ENCODE results near the gene KIAA1217.
"Not testable (repeated sequence)": the region's sequence is repeated elsewhere in the genome, so short reads cannot be mapped to it uniquely, and the experiment has no call there.

KIAA1217 gene

DNA sequence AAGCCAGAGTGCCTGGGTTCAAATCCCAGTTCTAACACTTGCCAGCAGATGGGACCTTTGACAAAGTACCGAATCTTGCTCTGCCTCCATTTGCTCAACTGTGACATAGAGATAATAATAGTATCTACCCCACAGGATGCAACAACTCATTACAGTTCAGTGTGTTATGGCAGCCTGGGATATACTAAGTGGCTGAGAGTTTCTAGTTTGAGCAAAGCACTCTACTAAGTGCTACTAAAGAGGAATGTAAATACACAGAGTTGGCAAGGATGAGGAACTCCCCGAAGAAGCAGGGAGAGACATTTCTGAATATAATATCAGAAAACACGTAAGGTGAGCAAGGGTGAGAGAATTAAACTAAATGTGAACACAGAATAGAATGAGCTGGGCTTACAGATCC, 271.5 kb downstream of the KIAA1217 start:
- H3K9ac ChIP-seq = no peak overlapping the region
- no peak overlapping the region for H3K4me2 ChIP-seq
- no peak for TF ChIP-seq CTCF (conservative IDR thresholded peaks at IDR 0.05; ENCODE audit: low read depth, low read length)
- H3K36me3 ChIP-seq (ENCODE audit: insufficient read depth) = no peaks in the 10 kb centered on the region
- H2AFZ ChIP-seq (ENCODE audit: low read depth) = no peak overlapping the region
- no peaks in the 10 kb centered on the region for H3K27me3 ChIP-seq (ENCODE audit: insufficient read depth, low read depth)
- no peaks in the 10 kb centered on the region for H3K4me1 ChIP-seq (ENCODE audit: low read depth, poor library complexity, severe bottlenecking)
- no peak overlapping the region for H3K4me3 ChIP-seq (IDR thresholded peaks at IDR 0.05; ENCODE audit: insufficient read depth, low read depth, low read length)
- no peaks in the 10 kb centered on the region for H3K79me2 ChIP-seq (ENCODE audit: insufficient read depth, low read depth)
- no peak overlapping the region for H3K27ac ChIP-seq
- H4K20me1 ChIP-seq (ENCODE audit: insufficient read depth) = no peaks in the 10 kb centered on the region

GRCh38 chr10:24481241-24481640, 272.3 kb downstream of the KIAA1217 start:
- H3K79me2 ChIP-seq (ENCODE audit: insufficient read depth, low read depth) = no peaks in the 10 kb centered on the region
- no peak overlapping the region for H3K9ac ChIP-seq
- H3K36me3 ChIP-seq (ENCODE audit: insufficient read depth) = no peaks in the 10 kb centered on the region
- no peaks in the 10 kb centered on the region for H4K20me1 ChIP-seq (ENCODE audit: insufficient read depth)
- H2AFZ ChIP-seq (ENCODE audit: low read depth) = no peak overlapping the region
- no peak for TF ChIP-seq CTCF (conservative IDR thresholded peaks at IDR 0.05; ENCODE audit: low read depth, low read length)
- no peak overlapping the region for H3K4me3 ChIP-seq (IDR thresholded peaks at IDR 0.05; ENCODE audit: insufficient read depth, low read depth, low read length)
- H3K27ac ChIP-seq = no peak overlapping the region
- H3K27me3 ChIP-seq (ENCODE audit: insufficient read depth, low read depth) = no peaks in the 10 kb centered on the region
- H3K4me2 ChIP-seq = no peak overlapping the region
- no peaks in the 10 kb centered on the region for H3K4me1 ChIP-seq (ENCODE audit: low read depth, poor library complexity, severe bottlenecking)

DNA sequence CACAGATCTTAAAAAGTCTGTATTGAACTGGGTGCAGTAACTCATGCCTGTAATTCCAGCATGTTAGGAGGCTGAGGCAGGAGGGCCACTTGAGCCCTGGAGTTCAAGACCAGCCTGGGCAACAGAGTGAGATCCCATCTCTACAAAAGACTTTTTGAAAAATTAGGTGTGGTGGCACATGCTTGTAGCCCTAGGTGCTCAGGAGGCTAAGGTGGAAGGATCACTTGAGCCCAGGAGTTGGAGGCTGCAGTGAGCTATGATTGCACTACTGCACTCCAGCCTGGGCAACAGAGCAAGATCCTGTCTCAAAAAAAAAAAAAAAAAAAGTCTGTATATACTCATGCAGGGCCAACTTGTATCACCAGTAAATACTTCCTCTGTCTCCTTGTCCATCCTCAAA, 273.8 kb downstream of the KIAA1217 start:
- not testable (repeated sequence) for H3K27ac ChIP-seq; H3K4me3 ChIP-seq (IDR thresholded peaks at IDR 0.05; ENCODE audit: insufficient read depth, low read depth, low read length); H3K4me1 ChIP-seq (ENCODE audit: low read depth, poor library complexity, severe bottlenecking); H3K4me2 ChIP-seq; H3K9ac ChIP-seq; H3K27me3 ChIP-seq (ENCODE audit: insufficient read depth, low read depth); H3K36me3 ChIP-seq (ENCODE audit: insufficient read depth); H3K79me2 ChIP-seq (ENCODE audit: insufficient read depth, low read depth); H4K20me1 ChIP-seq (ENCODE audit: insufficient read depth); H2AFZ ChIP-seq (ENCODE audit: low read depth)

GRCh38 chr10:24483701-24484100, 274.8 kb downstream of the KIAA1217 start:
- Histone ChIP-seq H4K20me1 (ENCODE audit: insufficient read depth) (no peaks in the 10 kb centered on the region), H3K4me3 (IDR thresholded peaks at IDR 0.05; ENCODE audit: insufficient read depth, low read depth, low read length) (no peak overlapping the region), H3K27me3 (ENCODE audit: insufficient read depth, low read depth) (no peaks in the 10 kb centered on the region), H3K27ac (no peak overlapping the region), H3K36me3 (ENCODE audit: insufficient read depth) (no peaks in the 10 kb centered on the region), H3K9ac (no peak overlapping the region), H3K4me1 (ENCODE audit: low read depth, poor library complexity, severe bottlenecking) (no peaks in the 10 kb centered on the region), H3K79me2 (ENCODE audit: insufficient read depth, low read depth) (no peaks in the 10 kb centered on the region), H3K4me2 (no peak overlapping the region), H2AFZ (ENCODE audit: low read depth) (no peak overlapping the region)
- TF ChIP-seq CTCF (conservative IDR thresholded peaks at IDR 0.05; ENCODE audit: low read depth, low read length) = no peak

DNA sequence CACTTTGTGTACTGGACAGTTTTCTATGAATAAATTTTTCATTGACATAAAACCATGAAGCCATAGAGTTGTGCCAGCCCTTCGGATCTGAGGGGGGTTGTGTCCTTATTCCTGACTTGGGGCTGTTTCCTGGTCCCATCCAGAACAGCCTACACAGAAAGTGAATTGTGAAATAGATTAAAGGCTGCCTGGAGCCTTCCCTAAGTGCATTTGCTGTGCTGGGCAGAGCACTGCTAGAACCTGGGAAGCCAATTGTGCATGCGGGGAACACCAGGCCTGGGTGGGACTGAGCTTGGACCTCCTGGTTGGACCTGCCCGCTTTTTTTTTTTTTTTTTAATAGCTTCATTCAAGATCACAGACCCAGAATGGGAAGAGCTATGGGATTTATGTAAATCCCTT, 275.8 kb downstream of the KIAA1217 start:
- Histone ChIP-seq H3K4me3 (IDR thresholded peaks at IDR 0.05; ENCODE audit: insufficient read depth, low read depth, low read length) (no peak overlapping the region), H3K4me1 (ENCODE audit: low read depth, poor library complexity, severe bottlenecking) (no peaks in the 10 kb centered on the region), H3K79me2 (ENCODE audit: insufficient read depth, low read depth) (no peaks in the 10 kb centered on the region), H3K4me2 (no peak overlapping the region), H3K27me3 (ENCODE audit: insufficient read depth, low read depth) (no peaks in the 10 kb centered on the region), H3K36me3 (ENCODE audit: insufficient read depth) (no peaks in the 10 kb centered on the region), H2AFZ (ENCODE audit: low read depth) (no peak overlapping the region), H3K27ac (no peak overlapping the region), H4K20me1 (ENCODE audit: insufficient read depth) (no peaks in the 10 kb centered on the region), H3K9ac (no peak overlapping the region)
- no peak for TF ChIP-seq CTCF (conservative IDR thresholded peaks at IDR 0.05; ENCODE audit: low read depth, low read length)

Measured in KMS-11 (cell line).